Choroid plexus epithelial cell (primary cell): ENCODE data around the gene FNDC3B.

Experiments used
- DNase-seq: peaks from one replicate; pipeline ENCODE4 v3.0.0-alpha.2; 2010; ENCODE audit warnings: low read depth
- H3K4me3 ChIP-seq: 2 replicates; pipeline ENCODE4 v1.5.1; 2011; ENCODE audit warnings: low read depth, mild to moderate bottlenecking, control low read depth, low read length, moderate library complexity
- CTCF ChIP-seq: conservative IDR thresholded peaks from 2 replicates; pipeline ENCODE4 v1.5.1; 2011; ENCODE audit warnings: low read depth, mild to moderate bottlenecking, control low read depth, inconsistent platforms, low read length, moderate library complexity

FNDC3B gene

DNA sequence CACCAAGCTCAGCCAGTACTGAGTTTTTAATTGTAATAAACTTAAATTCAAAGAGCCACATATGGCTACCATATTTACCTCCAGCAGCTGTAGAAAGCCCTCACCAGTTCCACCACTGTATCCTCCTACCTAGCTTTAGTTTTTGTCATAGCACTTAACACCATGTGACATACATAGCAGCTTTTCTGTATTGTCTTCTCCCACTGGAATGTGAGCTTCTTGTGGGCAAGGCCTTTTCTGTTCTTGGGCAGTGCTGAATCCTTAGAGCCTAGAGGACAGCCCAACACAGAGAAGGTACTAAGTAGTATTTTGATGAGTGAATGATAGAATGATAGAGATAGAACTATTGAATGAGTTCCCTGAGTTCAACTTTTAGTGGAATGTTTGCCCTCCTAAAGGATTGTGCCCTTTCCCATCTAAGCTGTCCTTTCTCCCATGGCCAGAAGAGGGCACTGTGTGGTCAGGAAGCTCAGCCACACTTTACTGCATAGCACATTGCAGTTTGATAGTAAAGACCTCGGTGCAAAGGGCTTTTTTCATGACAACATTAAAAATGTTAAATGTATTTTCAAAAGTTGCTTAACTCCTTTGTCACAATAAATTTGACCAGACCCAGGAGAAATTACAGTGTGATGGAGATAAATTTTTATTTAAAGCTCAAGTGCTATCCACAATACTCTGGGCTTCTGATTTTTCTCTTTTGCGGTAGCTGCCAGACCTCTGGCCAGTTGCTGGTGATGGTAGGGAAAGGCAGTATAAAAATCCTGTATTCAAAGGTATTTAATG lies 293.1 kb downstream of the FNDC3B start:
- no peak overlapping the region for H3K4me3 ChIP-seq
- DNase-seq = peak; percentile 72
- TF ChIP-seq CTCF = peak; percentile 95

DNA sequence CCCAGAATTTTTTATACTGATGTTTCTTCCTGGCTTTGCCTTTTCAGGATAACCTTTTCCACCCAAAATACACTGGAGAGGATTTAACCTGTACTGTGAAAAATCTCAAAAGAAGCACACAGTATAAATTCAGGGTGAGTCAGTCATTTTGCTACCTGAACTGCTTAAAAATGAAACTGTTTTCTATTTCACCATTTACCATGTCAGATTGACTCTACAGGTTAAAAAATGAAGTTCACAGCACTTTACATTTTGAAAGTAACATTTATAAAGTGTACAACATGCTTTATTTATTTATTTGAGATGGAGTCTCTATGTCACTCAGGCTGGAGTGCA lies 293.6 kb downstream of the FNDC3B start:
- no peak overlapping the region for H3K4me3 ChIP-seq
- DNase-seq = no peak
- no peak for TF ChIP-seq CTCF

DNA sequence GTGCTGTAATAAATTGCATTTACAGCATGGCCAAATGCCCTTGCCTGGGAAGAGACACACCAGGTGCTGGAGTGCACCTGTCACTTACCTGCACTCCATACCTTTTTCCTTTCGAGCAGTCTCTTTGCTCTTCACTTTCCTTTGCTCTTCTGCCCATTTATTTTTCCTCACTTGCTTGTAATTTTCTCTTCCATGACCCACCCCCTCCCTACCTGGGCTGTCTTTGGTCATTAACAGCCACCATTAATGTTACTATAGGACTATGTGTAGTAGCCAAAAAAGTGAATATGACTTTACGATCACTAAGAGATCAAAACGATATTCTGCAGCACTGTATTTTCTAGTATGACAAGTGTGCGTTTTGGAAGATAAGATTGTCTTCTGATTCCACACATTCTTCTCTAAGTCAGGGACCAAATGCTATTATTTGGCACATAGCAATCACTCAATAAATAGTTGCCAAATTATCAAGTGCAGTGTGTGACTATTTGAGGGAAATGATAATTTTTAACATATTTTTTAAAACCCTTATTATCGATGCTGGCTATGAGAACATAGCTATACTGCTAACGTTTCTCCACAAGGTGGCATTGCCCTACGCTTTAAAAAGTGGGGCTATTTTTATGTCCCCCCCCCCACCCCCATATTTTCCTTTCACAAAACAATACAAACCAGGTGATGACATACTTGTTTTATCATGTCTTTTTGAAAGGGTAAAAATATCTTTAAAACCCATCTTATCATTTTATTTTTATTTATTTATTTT lies 294.5 kb downstream of the FNDC3B start:
- DNase-seq = no peak
- peak; percentile 37 for TF ChIP-seq CTCF
- H3K4me3 ChIP-seq = no peak overlapping the region

GRCh38 chr3:172334671-172335207 lies 295.4 kb downstream of the FNDC3B start:
- TF ChIP-seq CTCF = no peak
- no peak for DNase-seq
- no peak overlapping the region for H3K4me3 ChIP-seq

GRCh38 chr3:172339892-172340291 lies 300.5 kb downstream of the FNDC3B start:
- TF ChIP-seq CTCF = no peak
- no peak overlapping the region for H3K4me3 ChIP-seq
- no peak for DNase-seq

- TF ChIP-seq CTCF = no peak
- DNase-seq = no peak
- no peak overlapping the region for H3K4me3 ChIP-seq
These were observed 301.2 kb downstream of the FNDC3B start for GRCh38 chr3:172340583-172340982.
